Peyer's patch (tissue), 4 donors: ENCODE measurements around the gene SACM1L.

Source experiments
- POLR2A ChIP-seq, 2 donors: fragments of 450-650 bp; IDR thresholded peaks; one replicate each; pipeline ENCODE4 v1.5.1; 2017; ENCODE audit warnings: antibody characterized with exemption in 2 of 2, mild to moderate bottlenecking in 2 of 2, moderate library complexity in 2 of 2
- TF ChIP-seq, protein P1 (sequence below), 6 experiments: fragments of 450-650 bp in 4 of 6; fragments of 200-600 bp in 2 of 6; sonication (generic) in 1 of 6; IDR thresholded peaks; one replicate each; pipeline ENCODE4 v1.5.1; 2017 to 2019; ENCODE audit warnings: antibody characterized with exemption in 6 of 6, mild to moderate bottlenecking in 3 of 6, moderate library complexity in 1 of 6

DNA sequence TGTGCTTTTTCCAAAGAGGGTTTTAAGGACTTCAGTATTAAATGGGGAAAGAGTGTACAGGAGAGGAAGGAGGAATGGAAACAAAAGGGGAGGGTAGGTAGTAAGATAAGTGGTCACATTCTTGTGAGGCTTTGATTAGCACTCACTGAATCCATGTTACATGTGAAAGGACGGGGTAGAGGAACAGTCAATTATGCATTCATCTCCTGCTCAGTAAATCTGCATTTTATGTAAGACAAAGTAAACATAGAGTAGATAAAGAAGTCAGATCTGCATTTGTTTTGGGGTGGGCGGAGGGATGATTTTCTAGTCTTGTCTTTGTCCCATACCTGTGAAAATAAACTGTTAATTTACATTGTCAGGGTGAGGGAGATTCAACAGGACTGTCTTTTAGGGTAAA is 50.8 kb downstream of the SACM1L start:
- TF ChIP-seq, protein P1, sequence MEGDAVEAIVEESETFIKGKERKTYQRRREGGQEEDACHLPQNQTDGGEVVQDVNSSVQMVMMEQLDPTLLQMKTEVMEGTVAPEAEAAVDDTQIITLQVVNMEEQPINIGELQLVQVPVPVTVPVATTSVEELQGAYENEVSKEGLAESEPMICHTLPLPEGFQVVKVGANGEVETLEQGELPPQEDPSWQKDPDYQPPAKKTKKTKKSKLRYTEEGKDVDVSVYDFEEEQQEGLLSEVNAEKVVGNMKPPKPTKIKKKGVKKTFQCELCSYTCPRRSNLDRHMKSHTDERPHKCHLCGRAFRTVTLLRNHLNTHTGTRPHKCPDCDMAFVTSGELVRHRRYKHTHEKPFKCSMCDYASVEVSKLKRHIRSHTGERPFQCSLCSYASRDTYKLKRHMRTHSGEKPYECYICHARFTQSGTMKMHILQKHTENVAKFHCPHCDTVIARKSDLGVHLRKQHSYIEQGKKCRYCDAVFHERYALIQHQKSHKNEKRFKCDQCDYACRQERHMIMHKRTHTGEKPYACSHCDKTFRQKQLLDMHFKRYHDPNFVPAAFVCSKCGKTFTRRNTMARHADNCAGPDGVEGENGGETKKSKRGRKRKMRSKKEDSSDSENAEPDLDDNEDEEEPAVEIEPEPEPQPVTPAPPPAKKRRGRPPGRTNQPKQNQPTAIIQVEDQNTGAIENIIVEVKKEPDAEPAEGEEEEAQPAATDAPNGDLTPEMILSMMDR (IDR thresholded peaks at IDR 0.05), result no peak
- TF ChIP-seq POLR2A (IDR thresholded peaks at IDR 0.05), result no peak
